GM21825 (cell line): ENCODE data around the gene ITGA11.

Experiments
- ATAC-seq: cut with Tn5 transposase; IDR thresholded peaks from one replicate; pipeline ENCODE4 v1.9.1; 2021; ENCODE audit warnings: mild to moderate bottlenecking, moderate library complexity; ENCODE audit not compliant: unreplicated experiment

The ITGA11 gene

DNA sequence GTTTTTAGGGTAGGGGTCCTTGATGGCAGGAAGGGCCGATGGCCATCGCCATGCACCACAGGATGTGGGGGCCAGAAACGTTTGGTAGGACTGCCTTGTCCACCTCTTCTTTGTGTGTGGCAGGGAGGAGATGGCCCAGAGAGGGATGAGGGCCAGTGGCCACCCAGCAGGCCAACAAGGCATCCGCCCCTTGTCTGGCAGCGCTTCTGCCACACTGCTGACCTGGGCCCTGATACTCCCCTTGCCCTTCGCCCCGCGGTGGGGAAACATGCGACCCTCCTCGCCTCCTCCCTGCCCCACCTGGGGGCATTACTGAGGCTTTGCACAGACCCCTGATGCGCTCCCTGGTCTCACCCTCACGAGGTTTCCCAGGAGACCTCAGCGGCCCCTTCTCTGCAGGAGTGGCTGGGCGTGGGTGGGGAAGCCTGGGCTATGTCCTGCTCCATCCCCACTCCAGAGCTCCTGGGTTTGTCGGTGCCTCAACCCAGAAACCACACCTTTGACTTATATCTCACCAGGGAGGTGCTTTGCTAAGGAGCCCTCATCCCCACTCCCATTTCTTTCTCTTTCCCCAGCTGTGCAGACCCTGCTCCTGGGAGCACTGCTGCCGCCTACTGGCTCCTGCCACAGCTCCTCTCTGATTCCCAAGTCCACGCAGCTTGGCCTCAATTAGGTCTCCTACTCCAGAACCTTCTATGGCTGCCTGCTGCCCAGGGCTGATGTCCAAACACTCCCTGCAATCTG, 115.7 kb downstream of the ITGA11 start:
- no peak for ATAC-seq

- ATAC-seq: no peak
These were observed 116.4 kb downstream of the ITGA11 start for GRCh38 chr15:68315495-68316031.

- no peak for ATAC-seq
These were observed 116.9 kb downstream of the ITGA11 start for GRCh38 chr15:68315035-68315434.

- no peak for ATAC-seq
These were observed 117.4 kb downstream of the ITGA11 start for GRCh38 chr15:68314563-68314962.

DNA sequence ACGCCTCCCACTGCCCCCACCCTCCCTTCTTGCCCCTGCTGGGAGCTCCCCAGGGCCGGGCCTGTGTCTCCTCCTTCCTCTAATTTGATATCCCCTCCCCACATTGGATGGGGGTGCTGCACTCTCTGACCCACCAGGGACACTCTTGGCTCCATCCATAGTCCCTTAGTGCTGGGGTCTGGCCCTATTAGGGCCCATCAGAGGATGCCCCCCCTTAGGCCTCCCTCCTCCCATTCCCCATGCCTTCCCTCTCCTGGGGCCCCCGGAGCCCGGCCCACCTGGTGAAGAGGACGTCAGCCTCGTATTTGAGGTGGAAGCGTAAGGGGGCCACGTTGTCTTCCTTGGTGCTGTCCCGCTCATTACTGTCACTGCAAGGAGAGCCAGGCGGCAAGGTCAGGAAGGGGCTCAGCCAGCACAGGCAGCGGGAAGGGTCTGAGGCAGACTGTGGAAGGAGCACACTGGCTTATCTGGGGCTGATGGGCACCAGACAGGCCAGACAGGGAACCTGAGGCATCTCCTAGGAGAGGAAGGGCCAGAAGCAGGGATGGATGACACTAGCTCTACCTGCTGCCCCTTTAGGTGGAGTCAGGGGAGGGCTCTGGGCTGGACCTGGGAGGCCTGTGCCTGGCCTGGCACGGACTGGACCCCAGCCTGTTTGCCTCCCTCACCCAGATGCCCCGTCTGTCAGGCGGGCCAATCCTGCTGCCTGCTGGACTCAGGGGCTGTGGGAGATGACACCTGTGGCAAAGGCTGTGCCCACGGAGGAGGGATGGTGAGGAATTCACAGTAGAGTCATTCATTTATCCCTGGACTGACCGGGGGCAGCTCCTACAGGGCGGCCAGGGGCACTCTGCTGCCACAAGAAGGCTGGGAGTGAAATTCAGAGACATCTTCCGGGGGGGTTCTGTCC, 118.2 kb downstream of the ITGA11 start:
- ATAC-seq: no peak

DNA sequence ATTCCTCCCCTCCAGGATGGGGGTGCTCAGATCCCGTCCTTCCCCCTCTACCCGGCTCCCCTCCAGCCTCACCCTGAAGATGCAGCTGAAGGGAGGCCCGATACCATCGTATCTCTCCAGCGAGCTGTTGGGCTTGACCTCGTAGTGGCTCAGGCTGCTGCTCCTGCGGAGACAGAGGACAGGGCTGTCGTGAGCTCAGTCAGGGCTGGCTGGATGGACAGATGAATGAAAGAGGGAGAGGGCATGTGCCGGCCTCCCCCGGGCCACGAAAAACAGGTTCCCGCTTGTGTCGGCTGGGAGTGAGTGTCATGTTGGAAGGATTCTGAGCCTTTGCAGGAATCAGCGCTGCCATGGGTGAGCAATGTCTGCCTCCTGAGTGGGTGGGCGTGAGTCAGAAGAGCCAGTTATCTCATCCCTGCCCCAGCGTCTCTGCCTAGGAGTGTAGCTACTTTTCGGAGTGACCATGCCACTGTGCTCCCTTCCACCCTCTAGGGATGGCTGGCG, 119.2 kb downstream of the ITGA11 start:
- no peak for ATAC-seq

- no peak for ATAC-seq
These were observed 120.0 kb downstream of the ITGA11 start for GRCh38 chr15:68311859-68312557.

DNA sequence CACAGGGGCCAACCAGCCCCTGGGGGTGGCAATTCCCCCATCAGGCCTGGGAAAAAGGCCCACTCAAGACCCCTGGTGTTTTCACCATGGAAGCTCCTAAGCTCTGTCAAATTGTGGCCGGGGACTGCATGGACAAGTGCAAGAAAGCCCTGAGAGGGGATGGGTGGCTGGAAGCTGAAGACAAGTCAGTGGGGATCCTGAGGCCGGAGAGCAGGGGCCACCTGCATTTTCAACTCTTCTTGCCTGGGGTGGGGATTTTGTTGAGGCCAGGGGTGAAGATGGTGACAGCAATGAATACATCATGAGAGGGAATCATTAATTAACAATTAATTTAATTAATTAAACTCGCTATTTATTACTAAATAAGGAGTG, 120.5 kb downstream of the ITGA11 start:
- no peak for ATAC-seq

GRCh38 chr15:68310804-68311463, 121.0 kb downstream of the ITGA11 start:
- no peak for ATAC-seq

- no peak for ATAC-seq
These were observed 121.7 kb downstream of the ITGA11 start for GRCh38 chr15:68310178-68310803.

DNA sequence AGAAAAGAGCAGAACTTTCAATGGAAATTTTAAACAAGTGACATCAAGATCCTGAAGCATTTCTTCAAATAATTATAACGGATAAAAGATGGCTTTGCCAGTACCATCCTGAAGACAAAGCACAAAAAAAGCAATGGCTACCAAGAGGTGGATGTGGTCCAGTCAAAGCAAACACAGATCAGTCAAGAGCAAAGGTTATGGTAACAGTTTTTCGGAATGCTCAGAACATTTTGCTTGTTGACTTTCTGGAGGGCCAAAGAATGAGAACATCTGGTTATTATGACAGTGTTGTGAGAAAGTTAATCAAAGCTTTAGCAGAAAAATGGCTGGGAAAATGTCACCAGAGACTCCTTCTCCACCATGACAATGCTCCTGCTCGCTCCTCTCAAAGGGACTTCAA, 122.9 kb downstream of the ITGA11 start:
- ATAC-seq: no peak

GRCh38 chr15:68307131-68307928, 124.6 kb downstream of the ITGA11 start:
- no peak for ATAC-seq

- no peak for ATAC-seq
These were observed 126.5 kb downstream of the ITGA11 start for GRCh38 chr15:68305420-68305871.

GRCh38 chr15:68304589-68305337, 127.2 kb downstream of the ITGA11 start:
- ATAC-seq: no peak

DNA sequence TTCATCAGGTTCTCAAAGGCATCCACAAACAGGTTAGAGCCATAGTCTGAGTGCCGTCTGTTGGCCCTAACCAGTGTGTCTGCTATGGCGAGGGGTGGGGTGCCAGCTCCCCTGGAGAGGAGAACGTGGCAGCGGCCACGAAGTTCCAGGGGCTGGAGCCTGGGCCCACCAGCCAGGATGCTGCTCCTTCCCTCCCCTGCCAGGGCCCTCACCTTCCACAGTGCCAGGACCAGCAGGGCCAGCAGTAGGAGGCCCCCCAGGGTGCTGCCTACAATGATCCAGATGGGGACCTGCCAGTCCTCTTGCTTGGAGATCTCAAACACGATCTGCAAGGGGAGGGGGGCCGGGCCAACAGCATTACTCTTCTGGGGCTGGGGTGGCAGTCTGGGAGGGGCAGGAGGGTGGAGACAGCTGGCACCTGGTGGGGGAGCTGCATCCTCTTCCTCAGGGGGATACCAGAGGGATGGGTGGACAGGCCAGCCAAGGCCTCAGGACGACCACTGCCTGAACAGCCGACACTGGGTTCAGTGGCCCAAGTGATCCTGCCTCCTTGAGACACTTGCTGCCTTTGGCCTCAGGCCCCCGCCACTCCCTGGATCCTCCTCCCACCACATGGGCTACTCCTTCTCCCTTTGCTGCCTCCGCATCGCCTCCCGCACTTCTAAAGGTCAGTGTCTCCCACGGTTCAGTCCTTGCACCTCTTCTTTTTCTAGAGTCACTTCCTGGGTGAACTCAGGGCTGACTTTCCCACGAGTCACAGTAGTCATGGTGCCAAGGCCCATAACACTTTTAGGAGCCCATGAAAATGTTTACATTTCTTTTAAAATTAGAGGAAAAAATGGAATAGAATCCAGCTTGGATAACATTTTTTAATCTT, 128.2 kb downstream of the ITGA11 start:
- no peak for ATAC-seq

GRCh38 chr15:68303134-68303533, 128.8 kb downstream of the ITGA11 start:
- no peak for ATAC-seq

- ATAC-seq: no peak
These were observed 129.2 kb downstream of the ITGA11 start for GRCh38 chr15:68302729-68303128.
